PC-3 (cell line): Measurements from ENCODE around the gene REG4.

Experiments
- CTCF ChIP-seq: fragments of 300-600 bp; sonication (generic); conservative IDR thresholded peaks from 2 replicates; pipeline ENCODE4 v1.5.1; 2017; ENCODE audit warnings: antibody characterized with exemption, low read depth, mild to moderate bottlenecking, low read length
- EZH2 ChIP-seq: fragments of 300-600 bp; sonication (generic); IDR thresholded peaks from one replicate; pipeline ENCODE4 v1.6.1; 2017; ENCODE audit warnings: antibody characterized with exemption, mild to moderate bottlenecking, low read length; ENCODE audit not compliant: unreplicated experiment
- EZH2phosphoT487 ChIP-seq: fragments of 300-600 bp; sonication (generic); IDR thresholded peaks from 2 replicates; pipeline ENCODE4 v1.6.1; 2018; ENCODE audit warnings: mild to moderate bottlenecking, antibody characterized with exemption, low read length, borderline replicate concordance

DNA sequence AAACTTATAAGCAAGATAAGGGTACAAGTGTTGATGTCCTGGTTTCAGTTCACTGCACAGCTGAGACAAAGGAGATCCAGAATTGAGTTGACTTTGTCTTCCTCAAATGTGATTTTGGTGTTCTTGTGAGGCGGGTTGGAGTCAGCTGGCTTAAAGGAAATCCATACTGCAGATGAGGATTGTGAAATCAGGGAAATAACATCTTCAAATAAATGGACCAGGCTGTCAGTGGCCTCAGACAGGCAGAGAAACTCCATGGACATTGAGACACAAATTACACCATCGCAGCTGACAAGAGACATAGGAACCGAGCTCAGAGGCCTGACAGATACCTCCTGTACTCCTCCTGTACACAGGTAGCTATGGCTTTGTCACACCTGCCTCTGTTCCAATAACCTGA, 27.0 kb upstream of the REG4 start:
- TF ChIP-seq CTCF (no peak), EZH2phosphoT487 (no peak), EZH2 (no peak)
